A549 (cell line): ENCODE data around the gene ESYT2.

ENCODE experiments used
- CHD2 ChIP-seq: fragments of 150-350 bp; IDR thresholded peaks from 2 replicates; pipeline ENCODE4 v1.6.1; 2014; ENCODE audit warnings: low read length; ENCODE audit not compliant: partially characterized antibody
- CTCF ChIP-seq: fragments of >200 bp; sonication (Bioruptor Twin); formaldehyde crosslinking; IDR thresholded peaks from 3 replicates; pipeline ENCODE4 v1.5.1; 2016
- EHMT2 ChIP-seq: fragments of 200-600 bp; sonication (generic); IDR thresholded peaks from 2 replicates; pipeline ENCODE4 v1.6.1; 2016; ENCODE audit warnings: antibody characterized with exemption, low read depth, mild to moderate bottlenecking, moderate library complexity
- ESRRA ChIP-seq: fragments of 150-350 bp; IDR thresholded peaks from 2 replicates; pipeline ENCODE4 v1.6.1; 2014; ENCODE audit warnings: mild to moderate bottlenecking, low read length, borderline replicate concordance
- FOSL2 ChIP-seq, 2 experiments: fragments of 450-650 bp in 1 of 2; fragments of >200 bp in 1 of 2; sonication (Bioruptor Twin) in 1 of 2; formaldehyde crosslinking; IDR thresholded peaks; 2 replicates each; pipeline versions ENCODE4 v1.5.0 to v1.6.1; 2016 to 2020; ENCODE audit warnings: mild to moderate bottlenecking in 1 of 2, moderate library complexity in 1 of 2
- KDM1A ChIP-seq: fragments of 200-600 bp; sonication (generic); IDR thresholded peaks from 2 replicates; pipeline ENCODE4 v1.6.1; 2016; ENCODE audit warnings: low read depth, mild to moderate bottlenecking
- KDM5A ChIP-seq: fragments of 200-600 bp; sonication (generic); IDR thresholded peaks from 2 replicates; pipeline ENCODE4 v1.6.1; 2016; ENCODE audit warnings: antibody characterized with exemption, mild to moderate bottlenecking
- POLR2A ChIP-seq: IDR thresholded peaks from 2 replicates; pipeline ENCODE4 v1.6.1; 2012; ENCODE audit warnings: mild to moderate bottlenecking, low read length
- RAD21 ChIP-seq, 2 experiments: fragments of >200 bp in 1 of 2; sonication (Bioruptor Twin) in 1 of 2; formaldehyde crosslinking in 1 of 2; IDR thresholded peaks in 1 of 2; conservative IDR thresholded peaks in 1 of 2; 2 replicates in 1 of 2; 3 replicates in 1 of 2; pipeline ENCODE4 v1.6.1; 2012 to 2018; ENCODE audit warnings: inconsistent platforms in 1 of 2
- RCOR1 ChIP-seq: fragments of 150-350 bp; IDR thresholded peaks from 2 replicates; pipeline ENCODE4 v1.6.1; 2014; ENCODE audit warnings: antibody characterized with exemption, low read length, low read depth
- RNF2 ChIP-seq: fragments of 200-600 bp; sonication (generic); IDR thresholded peaks from 2 replicates; pipeline ENCODE4 v1.6.1; 2016; ENCODE audit warnings: low read depth, mild to moderate bottlenecking, antibody characterized with exemption, moderate library complexity, borderline replicate concordance
- TF ChIP-seq, protein P1 (sequence below): fragments of 200-600 bp; sonication (generic); IDR thresholded peaks from 2 replicates; pipeline ENCODE4 v1.6.1; 2016; ENCODE audit warnings: antibody characterized with exemption, mild to moderate bottlenecking, moderate library complexity
- TF ChIP-seq, protein P2 (sequence below): fragments of 250-450 bp; sonication (Bioruptor Pico); IDR thresholded peaks from 2 replicates; pipeline ENCODE4 v1.5.0; 2021; ENCODE audit warnings: mild to moderate bottlenecking, moderate library complexity, borderline replicate concordance

DNA sequence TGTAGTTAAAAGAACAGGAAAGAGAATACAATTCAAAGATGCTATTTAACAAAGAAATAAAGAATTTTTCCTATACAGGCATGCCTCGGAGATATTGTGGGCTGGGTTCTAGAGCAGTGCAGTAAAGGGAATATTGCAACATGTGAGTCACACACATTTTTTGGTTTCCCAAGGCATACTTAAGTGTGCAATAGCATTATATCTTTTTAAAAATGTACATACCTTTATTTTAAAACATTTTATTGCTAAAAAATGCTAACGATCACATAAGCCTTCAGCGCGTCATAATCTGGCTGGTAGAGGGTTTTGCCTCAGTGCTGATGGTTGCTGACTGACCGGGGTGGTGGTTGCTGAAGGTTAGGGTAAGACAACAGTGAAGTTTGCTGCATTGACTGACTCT lies 54.4 kb downstream of the ESYT2 start:
- TF ChIP-seq CTCF (no peak), RNF2 (no peak), POLR2A (no peak), EHMT2 (no peak), RAD21 (conservative IDR thresholded peaks at IDR 0.05 in 1 of 2, IDR thresholded peaks at IDR 0.05 in 1 of 2) (no peak), RCOR1 (no peak), KDM5A (no peak), FOSL2 (IDR thresholded peaks at IDR 0.05) (no peak), FOSL2 (CRISPR knock-in tag; IDR thresholded peaks at IDR 0.05) (no peak), CHD2 (no peak), ESRRA (no peak), KDM1A (no peak)
- TF ChIP-seq, protein P1, sequence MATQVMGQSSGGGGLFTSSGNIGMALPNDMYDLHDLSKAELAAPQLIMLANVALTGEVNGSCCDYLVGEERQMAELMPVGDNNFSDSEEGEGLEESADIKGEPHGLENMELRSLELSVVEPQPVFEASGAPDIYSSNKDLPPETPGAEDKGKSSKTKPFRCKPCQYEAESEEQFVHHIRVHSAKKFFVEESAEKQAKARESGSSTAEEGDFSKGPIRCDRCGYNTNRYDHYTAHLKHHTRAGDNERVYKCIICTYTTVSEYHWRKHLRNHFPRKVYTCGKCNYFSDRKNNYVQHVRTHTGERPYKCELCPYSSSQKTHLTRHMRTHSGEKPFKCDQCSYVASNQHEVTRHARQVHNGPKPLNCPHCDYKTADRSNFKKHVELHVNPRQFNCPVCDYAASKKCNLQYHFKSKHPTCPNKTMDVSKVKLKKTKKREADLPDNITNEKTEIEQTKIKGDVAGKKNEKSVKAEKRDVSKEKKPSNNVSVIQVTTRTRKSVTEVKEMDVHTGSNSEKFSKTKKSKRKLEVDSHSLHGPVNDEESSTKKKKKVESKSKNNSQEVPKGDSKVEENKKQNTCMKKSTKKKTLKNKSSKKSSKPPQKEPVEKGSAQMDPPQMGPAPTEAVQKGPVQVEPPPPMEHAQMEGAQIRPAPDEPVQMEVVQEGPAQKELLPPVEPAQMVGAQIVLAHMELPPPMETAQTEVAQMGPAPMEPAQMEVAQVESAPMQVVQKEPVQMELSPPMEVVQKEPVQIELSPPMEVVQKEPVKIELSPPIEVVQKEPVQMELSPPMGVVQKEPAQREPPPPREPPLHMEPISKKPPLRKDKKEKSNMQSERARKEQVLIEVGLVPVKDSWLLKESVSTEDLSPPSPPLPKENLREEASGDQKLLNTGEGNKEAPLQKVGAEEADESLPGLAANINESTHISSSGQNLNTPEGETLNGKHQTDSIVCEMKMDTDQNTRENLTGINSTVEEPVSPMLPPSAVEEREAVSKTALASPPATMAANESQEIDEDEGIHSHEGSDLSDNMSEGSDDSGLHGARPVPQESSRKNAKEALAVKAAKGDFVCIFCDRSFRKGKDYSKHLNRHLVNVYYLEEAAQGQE, result no peak
- TF ChIP-seq, protein P2, sequence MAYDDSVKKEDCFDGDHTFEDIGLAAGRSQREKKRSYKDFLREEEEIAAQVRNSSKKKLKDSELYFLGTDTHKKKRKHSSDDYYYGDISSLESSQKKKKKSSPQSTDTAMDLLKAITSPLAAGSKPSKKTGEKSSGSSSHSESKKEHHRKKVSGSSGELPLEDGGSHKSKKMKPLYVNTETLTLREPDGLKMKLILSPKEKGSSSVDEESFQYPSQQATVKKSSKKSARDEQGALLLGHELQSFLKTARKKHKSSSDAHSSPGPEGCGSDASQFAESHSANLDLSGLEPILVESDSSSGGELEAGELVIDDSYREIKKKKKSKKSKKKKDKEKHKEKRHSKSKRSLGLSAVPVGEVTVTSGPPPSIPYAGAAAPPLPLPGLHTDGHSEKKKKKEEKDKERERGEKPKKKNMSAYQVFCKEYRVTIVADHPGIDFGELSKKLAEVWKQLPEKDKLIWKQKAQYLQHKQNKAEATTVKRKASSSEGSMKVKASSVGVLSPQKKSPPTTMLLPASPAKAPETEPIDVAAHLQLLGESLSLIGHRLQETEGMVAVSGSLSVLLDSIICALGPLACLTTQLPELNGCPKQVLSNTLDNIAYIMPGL (CRISPR knock-in tag), result no peak
